GM12892 (cell line): ENCODE measurements around the gene UGT1A3.

Experiments used
- POLR2A ChIP-seq: IDR thresholded peaks from 2 replicates; pipeline ENCODE4 v1.6.1; 2011; ENCODE audit warnings: low read depth, low read length, control low read depth
- POLR2AphosphoS5 ChIP-seq: IDR thresholded peaks from 2 replicates; pipeline ENCODE4 v1.6.1; 2011; ENCODE audit warnings: low read depth, low read length, control low read depth
- TAF1 ChIP-seq: IDR thresholded peaks from 2 replicates; pipeline ENCODE4 v1.6.1; 2011; ENCODE audit warnings: low read depth, mild to moderate bottlenecking, control low read depth, low read length, borderline replicate concordance

DNA sequence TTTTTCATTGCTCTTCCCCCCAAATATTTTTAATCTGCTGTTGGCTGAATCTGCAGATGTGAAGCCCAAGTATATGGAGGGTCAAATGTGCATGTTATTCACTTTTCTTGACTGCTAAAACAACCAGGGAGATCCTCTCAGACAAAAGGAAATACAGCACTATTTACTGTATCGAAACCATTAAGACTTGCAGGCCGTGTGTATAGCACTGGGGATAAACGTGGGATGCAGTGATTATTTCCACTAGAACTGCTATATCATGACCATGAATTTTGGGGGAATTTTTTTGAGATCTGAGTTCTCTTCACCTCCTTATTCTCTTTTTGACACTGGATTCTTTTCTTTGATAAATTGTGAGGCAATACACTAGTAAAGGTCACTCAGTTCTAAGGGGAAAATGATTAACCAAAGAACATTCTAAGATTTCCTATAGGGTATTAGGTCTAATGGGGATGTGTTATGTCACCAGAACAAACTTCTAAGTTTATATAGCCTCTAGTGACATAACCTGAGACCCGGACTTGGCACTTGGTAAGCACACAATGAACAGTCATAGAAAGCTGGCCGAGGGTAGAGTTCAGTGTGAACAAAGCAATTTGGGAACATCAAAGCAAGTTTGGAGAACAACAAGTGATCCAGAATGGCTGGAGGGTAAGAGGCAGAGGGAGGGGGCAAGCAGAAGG is 16.4 kb downstream of the UGT1A3 start:
- TF ChIP-seq TAF1: no peak
- no peak for TF ChIP-seq POLR2AphosphoS5
- TF ChIP-seq POLR2A: no peak
